ENCODE results near the gene UGT1A8.
"Not testable (repeated sequence)": the region's sequence is repeated elsewhere in the genome, so short reads cannot be mapped to it uniquely, and the experiment has no call there.

The UGT1A8 gene

GRCh38 chr2:233617476-233617875 lies at the start of gene UGT1A8:
Gene UGT1A8, plus strand, starts transcription at chr2:233617633. Its CDS starts 75 bp downstream, at chr2:233617708.
- DNase-seq (ENCODE audit: low read depth in 2 of 2) = not testable (repeated sequence)

DNA sequence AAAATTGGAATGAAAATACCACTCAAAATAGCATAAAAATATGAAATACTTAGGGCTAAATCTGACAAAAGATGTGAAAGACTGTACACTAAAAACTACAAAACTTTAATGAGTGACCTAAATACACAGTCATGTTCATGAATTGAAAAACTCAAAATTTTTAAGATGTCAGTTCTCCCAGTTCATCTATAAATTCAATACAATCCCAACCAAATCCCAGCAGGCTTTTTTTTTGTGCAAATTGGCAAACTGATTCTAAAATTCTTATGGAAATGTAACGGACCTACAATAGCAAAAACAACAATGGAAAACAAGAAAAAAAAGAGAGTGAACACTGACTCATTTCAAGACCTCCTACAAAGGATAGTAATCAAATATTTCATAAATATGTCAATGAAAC lies 46.4 kb upstream of the UGT1A8 start:
- no peak for DNase-seq (ENCODE audit: low read depth in 2 of 2)

- DNase-seq (ENCODE audit: low read depth in 2 of 2) = no peak
These were observed 46.0 kb upstream of the UGT1A8 start for GRCh38 chr2:233571462-233571861.

- DNase-seq (ENCODE audit: low read depth in 2 of 2) = no peak
These were observed 45.0 kb upstream of the UGT1A8 start for GRCh38 chr2:233572468-233572867.

GRCh38 chr2:233577341-233577740 lies 40.1 kb upstream of the UGT1A8 start:
- DNase-seq (ENCODE audit: low read depth in 2 of 2) = not testable (repeated sequence)

DNA sequence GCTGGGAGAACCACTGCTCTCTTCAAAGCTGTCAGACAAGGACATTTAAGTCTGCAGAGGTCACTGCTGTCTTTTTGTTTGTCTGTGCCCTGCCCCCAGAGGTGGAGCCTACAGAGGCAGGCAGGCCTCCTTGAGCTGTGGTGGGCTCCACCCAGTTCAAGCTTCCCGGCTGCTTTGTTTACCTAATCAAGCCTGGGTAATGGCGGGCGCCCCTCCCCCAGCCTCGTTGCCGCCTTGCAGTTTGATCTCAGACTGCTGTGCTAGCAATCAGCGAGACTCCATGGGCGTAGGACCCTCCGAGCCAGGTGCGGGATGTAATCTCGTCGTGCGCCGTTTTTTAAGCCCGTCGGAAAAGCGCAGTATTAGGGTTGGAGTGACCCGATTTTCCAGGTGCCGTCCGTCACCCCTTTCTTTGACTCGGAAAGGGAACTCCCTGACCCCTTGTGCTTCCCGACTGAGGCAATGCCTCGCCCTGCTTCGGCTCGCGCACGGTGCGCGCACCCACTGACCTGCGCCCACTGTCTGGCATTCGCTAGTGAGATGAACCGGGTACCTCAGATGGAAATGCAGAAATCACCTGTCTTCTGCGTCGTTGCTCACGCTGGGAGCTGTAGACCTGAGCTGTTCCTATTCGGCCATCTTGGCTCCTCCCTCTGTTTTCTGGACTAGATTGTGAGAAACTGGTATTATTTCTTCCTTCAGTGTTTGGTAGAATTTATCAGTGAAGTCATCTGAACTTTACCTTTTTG lies 34.0 kb upstream of the UGT1A8 start:
- not testable (repeated sequence) for DNase-seq (ENCODE audit: low read depth in 2 of 2)

- DNase-seq (ENCODE audit: low read depth in 2 of 2) = no peak
These were observed 33.2 kb upstream of the UGT1A8 start for GRCh38 chr2:233584210-233584609.

- no peak for DNase-seq (ENCODE audit: low read depth in 2 of 2)
These were observed 29.0 kb upstream of the UGT1A8 start for GRCh38 chr2:233588400-233588799.

GRCh38 chr2:233592706-233593105 lies 24.7 kb upstream of the UGT1A8 start:
- DNase-seq (ENCODE audit: low read depth in 2 of 2) = not testable (repeated sequence)

- no peak for DNase-seq (ENCODE audit: low read depth in 2 of 2)
These were observed 24.2 kb upstream of the UGT1A8 start for GRCh38 chr2:233593201-233593600.

DNA sequence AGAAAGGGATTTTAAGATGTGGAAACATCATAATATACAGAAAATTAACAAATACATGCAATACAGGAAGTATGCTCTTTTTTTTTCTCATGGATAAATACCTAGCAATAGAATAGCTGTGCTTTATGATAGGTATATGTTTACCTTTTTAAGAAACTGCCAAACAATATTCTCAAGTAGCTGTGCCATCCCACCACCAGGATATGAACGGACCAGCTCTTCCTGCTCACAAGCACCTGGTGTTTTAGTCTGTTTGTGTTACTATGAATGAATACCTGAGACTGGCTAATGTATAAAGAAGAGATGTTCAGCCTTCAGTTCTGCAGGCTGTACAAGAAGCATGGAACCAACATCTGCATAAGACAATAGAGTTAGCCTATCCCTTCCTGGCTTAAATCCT lies 19.9 kb upstream of the UGT1A8 start:
- no peak for DNase-seq (ENCODE audit: low read depth in 2 of 2)

DNA sequence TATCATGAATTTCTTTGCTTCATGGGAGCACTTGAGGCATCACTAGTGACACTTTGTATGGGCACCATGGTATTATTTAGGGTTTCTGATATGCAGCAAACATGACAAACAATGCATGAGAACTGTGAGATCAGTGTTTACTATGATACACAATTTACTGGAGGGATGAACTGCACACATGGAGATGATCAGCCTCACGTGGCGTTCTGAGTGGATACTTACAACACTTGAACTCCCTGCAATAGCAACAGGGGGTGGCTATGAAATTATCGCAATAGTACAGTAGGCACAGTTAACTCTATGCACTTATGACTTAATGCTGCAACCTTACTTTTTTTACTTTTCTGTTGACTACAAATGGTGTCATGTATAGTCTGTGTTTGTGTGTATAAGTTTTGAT lies 18.5 kb upstream of the UGT1A8 start:
- DNase-seq (ENCODE audit: low read depth in 2 of 2) = no peak

- no peak for DNase-seq (ENCODE audit: low read depth in 2 of 2)
These were observed 17.0 kb upstream of the UGT1A8 start for GRCh38 chr2:233600386-233600785.

DNA sequence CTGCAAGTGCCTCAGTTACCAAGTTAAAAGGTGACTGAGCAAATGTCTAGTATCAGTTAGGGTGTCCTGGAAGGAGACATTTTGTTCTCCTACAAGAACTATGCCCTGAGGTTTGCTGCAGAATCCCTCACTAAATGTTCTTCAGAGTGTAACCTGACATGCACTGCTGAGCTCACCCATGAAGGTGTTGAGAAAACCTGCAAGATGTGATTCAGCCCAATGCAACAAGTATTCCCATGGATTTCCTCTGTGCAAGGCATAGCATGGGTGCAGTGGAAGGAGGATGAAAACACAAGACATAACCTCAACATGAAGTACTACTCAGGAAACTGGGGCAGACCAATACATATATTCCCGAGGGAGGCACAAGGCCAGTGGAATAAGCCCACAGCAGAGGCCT lies 15.4 kb upstream of the UGT1A8 start:
- DNase-seq (ENCODE audit: low read depth in 2 of 2) = no peak

GRCh38 chr2:233603520-233603919 lies 13.9 kb upstream of the UGT1A8 start:
- no peak for DNase-seq (ENCODE audit: low read depth in 2 of 2)

GRCh38 chr2:233604826-233605225 lies 12.6 kb upstream of the UGT1A8 start:
- no peak for DNase-seq (ENCODE audit: low read depth in 2 of 2)

DNA sequence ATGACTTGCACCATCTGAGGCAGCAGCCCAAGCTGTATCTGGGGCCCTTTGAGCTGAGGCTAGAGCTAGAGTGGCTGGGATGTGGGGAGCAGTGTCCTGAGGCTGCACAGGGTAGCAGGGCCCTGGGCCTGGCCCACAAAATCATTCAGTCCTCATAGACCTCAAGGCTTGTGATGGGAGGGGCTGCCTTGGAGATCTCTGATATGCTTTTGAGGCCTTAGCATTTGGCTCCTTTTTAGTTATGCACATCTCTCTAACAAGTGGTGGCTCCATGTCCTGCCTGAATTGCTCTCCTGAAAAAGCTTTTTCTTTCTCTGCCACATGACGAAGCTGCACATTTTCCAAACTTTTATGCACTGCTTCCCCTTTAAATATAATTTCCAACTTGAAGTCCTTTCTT lies 11.8 kb upstream of the UGT1A8 start:
- no peak for DNase-seq (ENCODE audit: low read depth in 2 of 2)

DNA sequence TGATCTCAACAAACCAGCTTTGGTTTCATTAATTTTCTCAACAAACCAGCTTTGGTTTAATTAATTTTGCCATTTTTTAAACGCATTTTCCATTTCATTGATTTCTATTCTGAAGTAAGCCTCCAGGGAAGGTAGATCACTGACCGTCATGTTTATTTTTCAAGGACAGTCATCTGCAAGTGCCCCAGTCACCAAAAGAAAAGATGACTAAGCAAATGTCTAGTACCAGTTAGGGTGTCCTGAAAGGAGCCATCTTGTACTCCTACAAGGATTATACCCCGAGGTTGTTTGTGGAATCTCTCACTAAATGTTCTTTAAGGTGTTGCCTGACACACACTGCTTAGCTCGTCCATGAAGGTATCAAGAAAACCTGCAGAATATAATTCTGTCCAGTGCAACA lies 6.1 kb upstream of the UGT1A8 start:
- DNase-seq (ENCODE audit: low read depth in 2 of 2) = no peak

- no peak for DNase-seq (ENCODE audit: low read depth in 2 of 2)
These were observed 2.8 kb downstream of the UGT1A8 start for GRCh38 chr2:233620204-233620603.

DNA sequence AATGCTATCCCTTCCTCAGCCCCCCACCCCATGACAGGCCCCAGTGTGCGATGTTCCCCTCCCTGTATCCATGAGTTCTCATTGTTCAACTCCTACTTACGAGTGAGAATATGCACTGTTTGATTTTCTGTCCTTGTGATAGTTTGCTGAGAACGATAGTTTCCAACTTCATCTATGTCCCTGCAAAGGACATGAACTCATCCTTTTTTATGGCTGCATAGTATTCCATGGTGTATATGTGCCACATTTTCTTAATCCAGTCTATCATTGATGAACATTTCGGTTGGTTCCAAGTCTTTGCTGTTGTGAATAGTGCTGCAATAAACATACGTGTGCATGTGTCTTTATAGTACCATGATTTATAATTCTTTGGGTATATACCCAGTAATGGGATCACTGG lies 4.4 kb downstream of the UGT1A8 start:
- DNase-seq (ENCODE audit: low read depth in 2 of 2) = not testable (repeated sequence)

GRCh38 chr2:233627331-233628025 lies 10.0 kb downstream of the UGT1A8 start:
- DNase-seq (ENCODE audit: low read depth in 2 of 2) = no peak

DNA sequence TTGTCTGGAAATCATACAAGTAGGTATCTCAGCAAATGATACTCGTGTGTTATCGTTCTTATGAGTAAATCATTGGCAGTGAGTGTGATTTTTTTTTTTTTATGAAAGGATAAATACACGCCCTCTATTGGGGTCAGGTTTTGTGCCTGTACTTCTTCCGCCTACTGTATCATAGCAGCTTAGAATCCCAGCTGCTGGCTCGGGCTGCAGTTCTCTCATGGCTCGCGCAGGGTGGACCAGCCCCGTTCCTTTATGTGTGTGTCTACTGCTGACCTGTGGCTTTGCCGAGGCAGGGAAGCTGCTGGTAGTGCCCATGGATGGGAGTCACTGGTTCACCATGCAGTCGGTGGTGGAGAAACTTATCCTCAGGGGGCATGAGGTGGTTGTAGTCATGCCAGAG lies 18.9 kb downstream of the UGT1A8 start, which contains the start of gene UGT1A10:
UGT1A10 (plus strand) TSS at position 143 of the 400 bp plus-strand sequence; CDS start at position 218, 75 bp downstream.
- DNase-seq (ENCODE audit: low read depth in 2 of 2) = not testable (repeated sequence)

- no peak for DNase-seq (ENCODE audit: low read depth in 2 of 2)
These were observed 21.4 kb downstream of the UGT1A8 start for GRCh38 chr2:233638836-233639235.

Measured in stimulated activated CD8-positive, alpha-beta memory T cell treated with anti-CD3 and anti-CD28 coated beads, Interleukin-7, amount 100 ng/mL, for 1 hour (primary cell).